G401 (cell line): ENCODE measurements around the gene TMEM255B. TPM values are rescaled to one million over a fixed set of nuclear protein-coding genes. Genes with fewer than 3 reads are reported as not detected.
A peak's percentile ranks its signal among the peaks of the same experiment; 100 is the strongest.

ENCODE experiments used
- DNase-seq: peaks from one replicate; pipeline ENCODE4 v3.0.0-alpha.2; 2015; ENCODE audit warnings: low spot score
- in situ Hi-C: cut with HindIII; loops from 2 replicates; pipeline ENCODE4 v1.10.0; 2016; ENCODE audit warnings: low sequenced_read_pairs, mixed read lengths
- total RNA-seq: library from RNA; depleted of rRNA; stranded (reverse); fragments of >200 nt; shearing (Covaris generic); gene quantifications from 2 replicates; pipeline ENCODE4 v1.2.3, GENCODE V29; 2014

Gene TMEM255B
- total RNA-seq, 1 experiment from 2014 or later, result not detected

DNA sequence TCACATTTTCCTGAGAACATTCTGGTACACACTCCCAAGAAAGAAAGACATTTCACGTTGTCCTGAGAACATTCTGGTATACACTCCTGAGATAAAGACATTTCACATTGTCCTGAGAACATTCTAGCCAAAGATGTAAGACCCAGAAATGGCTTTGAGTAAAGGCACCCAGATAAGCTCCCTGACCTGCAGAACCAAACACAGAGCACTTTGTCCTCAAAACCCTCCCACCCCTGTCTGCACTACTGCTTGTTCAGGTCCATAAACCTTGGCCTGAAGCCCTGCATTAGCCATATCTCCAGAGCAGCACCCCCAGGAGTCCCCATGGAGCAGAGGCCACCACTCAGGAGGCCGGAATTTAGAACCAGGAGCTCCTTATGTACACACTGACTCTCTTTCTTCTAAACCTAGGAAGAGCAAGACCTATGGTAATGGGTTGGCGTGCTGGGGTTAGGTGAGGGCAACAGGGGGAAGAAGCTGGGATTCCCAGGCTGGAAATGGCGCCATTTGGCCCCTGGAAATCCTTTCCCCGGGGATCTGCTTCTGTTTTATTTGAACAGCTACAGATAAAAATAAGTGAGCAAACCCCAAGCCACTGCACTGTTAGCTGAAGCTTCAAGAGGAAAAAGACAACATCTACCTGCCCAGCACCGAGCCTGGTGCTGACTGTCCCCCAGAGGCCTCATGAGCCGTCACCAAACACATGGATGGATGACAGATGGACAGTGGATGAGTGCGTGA lies 91.1 kb downstream of the TMEM255B start:
- no peak for DNase-seq
- in situ Hi-C loops, result no loop called here

GRCh38 chr13:113850722-113851479 lies 91.9 kb downstream of the TMEM255B start:
- in situ Hi-C loops, result no loop called here
- DNase-seq, result no peak

DNA sequence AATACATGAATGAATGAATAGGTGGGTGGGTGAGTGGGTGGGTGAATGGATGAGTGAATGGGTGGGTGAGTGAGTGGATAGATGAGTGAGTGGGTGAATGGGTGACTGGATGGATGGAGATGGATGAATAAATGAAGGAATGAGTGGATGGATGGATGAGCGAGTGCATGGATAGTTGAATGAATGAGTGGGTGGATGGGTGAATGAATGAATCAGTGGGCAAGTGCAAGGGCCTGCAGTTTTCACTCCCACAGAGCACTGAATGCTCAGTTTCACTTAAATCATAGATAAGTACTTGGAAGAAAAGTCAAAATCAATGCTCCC lies 92.4 kb downstream of the TMEM255B start:
- no peak for DNase-seq

GRCh38 chr13:113851826-113852535 lies 93.0 kb downstream of the TMEM255B start:
- in situ Hi-C loops, result no loop called here
- no peak for DNase-seq

More for the DNA sequence above, 92.4 kb downstream of the TMEM255B start:
- in situ Hi-C loops, result no loop called here

DNA sequence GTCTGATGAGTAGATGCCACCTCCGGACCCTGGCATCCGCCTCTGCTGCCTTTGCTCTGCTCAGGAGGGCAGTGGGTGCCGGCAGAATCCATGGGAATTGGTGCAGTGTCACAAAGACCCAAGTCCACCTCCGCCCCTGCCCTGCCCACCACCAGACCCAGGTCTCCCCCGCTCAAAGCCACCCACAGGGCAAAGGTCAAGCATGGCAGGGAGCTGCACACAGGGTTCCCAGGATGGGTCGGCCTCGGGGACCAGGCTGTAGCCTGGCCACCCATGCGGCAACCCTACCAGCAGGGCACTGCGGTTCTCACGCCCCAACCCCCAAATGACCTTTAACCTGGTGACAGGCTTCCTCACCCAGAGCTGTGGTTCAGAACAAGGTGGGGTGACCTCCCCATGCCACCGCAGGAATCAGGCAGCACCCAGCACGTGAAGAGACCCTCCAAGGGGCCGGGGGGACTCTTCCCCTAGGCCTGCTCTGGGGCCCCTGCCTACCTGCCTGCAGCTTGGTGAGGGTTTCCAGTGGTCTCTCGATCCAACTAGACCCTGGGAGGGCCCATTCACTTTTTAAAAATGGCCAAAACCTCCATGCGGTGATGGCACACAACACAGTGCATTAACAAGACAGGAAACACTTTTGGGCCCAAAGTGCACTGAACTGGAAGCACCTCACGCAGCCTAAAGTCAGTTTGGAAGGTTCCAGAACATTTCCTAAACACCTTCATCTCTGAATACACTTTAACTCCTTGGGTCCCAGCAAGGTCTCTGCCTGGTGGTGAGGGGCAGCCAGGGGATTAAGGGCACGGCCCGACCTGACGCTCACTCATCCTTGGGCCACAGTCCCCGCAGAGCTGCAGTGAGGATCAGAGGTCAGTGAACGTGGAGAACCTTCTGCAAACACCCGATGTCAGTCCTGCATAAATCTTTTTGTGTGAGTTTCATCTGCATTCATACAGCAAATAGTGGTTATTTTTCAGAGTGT lies 93.8 kb downstream of the TMEM255B start:
- no peak for DNase-seq
- in situ Hi-C loops, result no loop called here

GRCh38 chr13:113853518-113854237 lies 94.7 kb downstream of the TMEM255B start:
- in situ Hi-C loops, result no loop called here
- DNase-seq, result no peak

DNA sequence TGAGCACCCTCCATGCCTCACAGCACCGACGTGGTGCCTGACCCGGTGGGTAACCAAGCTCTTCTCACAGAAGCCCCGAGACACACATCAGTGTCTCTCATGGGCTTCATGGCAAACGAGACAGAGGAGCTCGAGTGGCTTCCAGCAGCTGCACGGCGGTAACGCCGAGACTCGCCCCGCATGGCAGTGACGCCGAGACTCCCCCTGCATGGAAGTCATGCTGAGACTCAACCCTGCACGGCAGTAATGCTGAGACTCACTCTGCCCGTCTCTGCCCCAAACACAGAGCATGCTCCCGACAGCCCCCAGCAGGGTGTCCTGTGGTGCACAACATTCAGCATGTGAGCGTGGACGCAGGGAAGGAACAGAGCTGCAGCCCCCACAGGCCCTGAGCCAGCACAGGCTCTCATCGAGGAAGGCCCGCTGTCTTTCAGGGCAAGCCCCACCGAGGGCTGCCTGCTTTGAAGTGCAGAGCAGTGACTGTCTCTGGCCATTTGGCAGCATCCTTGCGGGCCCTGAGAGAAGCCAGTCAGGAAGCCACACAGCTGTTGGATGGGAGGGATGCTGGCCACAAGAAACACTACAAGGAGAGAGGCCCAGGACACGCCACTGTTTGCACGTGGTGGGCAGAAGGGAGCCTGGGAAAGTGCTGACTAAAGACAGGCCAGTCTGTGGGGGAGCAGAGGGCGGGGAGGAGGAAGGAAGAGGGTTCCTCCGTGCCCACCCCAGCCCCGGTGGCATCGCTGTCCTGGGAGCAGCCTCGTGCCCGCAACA lies 95.4 kb downstream of the TMEM255B start:
- in situ Hi-C loops, result no loop called here
- DNase-seq, result no peak

DNA sequence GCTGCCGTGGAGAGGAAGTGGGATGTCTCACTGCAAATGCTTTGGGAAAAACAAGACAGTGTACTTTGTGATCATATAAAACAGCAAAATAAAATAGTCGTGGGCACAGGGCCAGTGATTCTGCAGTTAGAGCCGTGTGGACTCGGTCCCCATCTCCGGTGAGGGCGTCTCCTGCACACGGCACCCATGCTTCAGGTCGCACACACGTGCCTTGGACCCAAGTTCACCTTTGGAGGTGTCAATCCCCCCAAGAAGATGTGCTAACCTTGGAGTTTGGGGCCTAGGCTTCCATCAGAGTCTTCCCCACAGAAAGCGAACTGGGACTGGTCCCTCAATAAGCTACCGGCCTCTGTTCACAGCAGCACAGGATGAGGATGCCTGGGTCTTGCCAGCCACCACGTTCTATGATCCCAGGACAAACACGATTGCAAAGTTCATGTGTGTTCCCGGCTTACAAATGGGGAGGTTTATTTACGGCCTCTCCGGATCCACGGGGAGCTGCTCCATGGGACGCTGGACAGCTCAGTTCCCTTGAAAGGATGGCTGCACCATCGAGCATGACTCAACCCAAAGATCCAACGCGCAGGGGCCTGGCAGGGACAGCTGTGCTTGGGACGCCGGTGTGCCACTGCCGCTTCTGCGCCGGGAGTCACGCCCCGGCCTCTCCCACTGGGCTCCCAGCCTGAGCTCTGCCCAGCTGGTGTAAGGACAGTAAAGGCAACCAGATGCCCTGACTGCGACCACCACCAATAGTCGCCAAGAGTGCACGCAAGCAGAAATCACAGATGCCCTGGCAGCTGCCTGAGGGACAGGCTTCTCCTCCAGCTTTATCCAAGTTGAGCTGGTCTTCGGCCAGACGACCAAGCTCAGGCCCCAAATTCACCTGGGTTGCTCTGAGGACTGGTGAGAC lies 96.2 kb downstream of the TMEM255B start:
- no peak for DNase-seq
- in situ Hi-C loops, result no loop called here

DNA sequence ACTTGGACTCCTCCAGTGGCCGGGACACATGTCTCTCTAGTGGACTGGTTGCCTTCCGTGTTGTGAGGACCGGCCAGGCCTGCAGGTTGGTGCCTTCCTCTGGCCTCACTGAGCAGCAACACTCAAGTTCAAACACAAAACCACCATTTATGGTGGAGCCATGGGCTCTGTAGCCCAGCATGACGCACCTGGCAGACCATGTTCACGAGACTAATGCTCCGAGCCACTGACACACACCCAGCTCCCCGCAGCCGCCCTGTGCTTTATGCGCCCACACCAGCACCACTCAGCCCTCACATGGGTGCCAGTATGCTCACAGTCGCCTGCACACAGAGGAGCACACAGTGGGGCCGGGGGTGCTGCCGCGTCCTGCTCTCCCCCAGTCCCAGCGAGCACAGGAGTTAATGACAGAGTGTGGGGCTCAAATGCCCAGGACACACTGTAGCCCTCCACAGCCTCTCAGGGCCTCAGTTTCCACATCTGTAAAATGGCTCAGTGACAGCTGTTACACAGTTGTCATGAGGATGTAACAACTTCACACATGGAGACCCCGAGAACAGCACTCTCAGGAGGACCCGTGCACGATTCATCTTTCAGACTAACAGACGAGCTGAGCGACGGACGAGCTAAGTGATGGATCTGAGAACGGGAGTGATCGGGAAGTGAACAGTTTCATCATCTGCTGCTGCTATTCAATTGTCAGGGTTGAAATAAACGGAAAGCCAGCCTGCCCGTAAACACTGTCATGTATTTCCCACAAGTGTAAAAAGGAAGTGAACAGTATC lies 97.1 kb downstream of the TMEM255B start:
- DNase-seq, result no peak
- in situ Hi-C loops, result no loop called here

GRCh38 chr13:113856716-113857065 lies 97.7 kb downstream of the TMEM255B start:
- in situ Hi-C loops, result no loop called here
- peak; percentile 35 for DNase-seq

DNA sequence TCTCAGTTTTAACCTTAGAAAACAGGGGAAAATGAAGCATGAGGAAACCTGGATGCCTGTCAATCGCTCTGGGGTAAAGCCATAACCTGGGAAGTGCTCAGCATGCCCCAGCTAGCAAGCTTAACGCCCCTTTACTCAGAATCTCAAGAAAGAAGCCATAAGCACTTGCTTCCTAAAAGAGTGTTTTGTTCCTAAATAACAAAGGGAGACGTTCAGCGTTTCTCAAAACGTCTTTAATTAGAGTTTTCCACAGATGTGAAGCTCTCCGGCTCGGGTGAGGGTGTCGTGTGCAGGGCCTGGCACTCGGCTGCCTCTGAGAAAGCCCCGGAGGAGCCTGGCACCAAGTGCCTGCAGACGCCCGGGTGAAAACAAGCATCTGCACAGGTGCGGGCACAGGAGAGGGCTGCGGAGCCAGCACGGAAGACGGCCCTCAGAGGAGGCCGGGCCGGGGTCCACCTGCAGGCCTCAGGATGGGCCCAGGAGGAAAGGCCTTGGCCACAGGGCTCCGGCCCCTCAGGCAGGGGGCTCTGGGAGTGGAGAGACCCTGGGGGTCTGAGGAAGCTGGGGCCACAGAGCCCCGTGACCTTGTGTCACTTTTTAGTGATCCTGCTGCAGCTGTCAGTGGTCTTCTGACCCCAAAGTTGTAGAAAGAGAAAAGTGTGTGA lies 98.6 kb downstream of the TMEM255B start:
- in situ Hi-C loops, result no loop called here
- DNase-seq, result no peak

DNA sequence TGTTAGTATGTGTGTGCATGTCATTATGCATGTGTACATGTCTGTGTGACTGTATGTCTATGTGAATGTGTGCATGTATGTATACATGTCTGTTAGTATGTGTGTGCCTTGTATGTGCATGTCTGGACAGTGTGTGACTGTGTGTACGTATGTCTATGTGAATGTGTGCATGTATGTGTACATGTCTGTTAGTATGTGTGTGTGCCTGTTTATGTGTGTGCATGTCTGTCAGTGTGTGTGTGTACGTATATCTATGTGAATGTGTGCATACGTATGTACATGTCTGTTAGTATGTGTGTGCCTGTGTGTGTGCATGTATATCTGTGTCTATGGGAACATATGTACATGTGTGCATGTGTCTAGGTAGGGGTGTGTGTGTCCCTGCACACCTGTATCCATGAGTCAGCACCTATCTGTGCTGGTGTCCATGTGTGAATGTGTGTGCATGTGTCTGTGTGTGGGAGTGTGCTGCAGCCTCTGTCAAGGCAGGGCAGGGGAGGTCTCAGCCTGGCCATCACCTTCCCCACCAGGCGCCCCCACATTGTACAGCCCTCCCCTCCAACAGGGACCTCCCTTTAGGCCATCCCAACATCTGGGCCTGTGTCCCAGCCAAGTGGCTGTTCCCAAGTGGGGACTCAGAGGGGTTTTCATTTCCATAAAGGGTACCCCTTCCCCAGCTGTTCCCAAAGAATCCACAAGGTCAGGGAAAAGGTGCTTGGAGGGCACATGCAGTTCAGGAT lies 100.5 kb downstream of the TMEM255B start:
- no peak for DNase-seq
- in situ Hi-C loops, result no loop called here

- no peak for DNase-seq
- in situ Hi-C loops, result no loop called here
Observed at GRCh38 chr13:113860051-113860664, 101.1 kb downstream of the TMEM255B start.

- in situ Hi-C loops, result no loop called here
- DNase-seq, result no peak
Observed at GRCh38 chr13:113860665-113861432, 101.8 kb downstream of the TMEM255B start.
